GM21576 (cell line): ENCODE data around the gene EML5.
"Not testable (repeated sequence)": the region's sequence is repeated elsewhere in the genome, so short reads cannot be mapped to it uniquely, and the experiment has no call there.

Source experiments
- ATAC-seq: cut with Tn5 transposase; IDR thresholded peaks from one replicate; pipeline ENCODE4 v1.9.1; 2021; ENCODE audit warnings: mild to moderate bottlenecking, moderate library complexity; ENCODE audit not compliant: unreplicated experiment

EML5 gene

DNA sequence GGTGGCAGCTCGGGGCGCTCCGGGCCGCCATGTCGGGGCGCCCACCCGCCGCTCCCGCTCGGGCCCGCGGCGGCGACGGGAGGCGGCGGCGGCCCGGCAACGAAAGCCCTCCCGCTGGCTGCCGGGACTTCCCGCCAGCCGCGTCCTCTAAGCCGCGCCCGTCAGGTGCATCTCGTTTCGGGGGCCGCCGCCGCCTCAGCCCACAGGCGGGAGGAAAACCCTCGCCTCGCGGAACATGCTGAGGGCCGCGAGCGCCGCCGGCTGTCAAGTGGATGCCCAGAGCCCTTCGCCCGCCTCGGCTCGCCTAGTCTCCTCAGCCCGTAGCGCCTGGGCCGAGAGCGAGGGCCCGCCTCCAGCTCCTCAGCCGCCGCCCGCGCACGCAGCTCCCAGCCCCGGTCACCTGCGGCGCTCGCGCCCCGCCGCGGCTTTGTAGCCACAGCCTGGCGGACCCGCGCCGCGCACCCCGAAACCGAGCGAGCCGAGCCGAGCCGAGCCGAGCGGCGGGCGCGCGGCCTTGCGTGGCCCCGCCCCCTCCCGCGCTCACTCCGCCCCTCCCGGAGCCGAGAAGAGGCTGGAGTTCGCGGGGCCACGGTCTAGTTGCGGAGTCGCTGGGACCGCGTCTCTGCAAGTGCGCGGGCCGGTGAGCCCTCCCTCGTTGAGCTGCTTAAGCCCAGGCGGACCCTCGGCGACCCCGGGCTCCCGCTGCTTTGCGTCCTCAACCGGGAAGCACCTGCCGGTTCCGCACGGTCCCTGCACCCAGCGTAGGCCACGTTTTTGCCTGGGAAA is at the start of gene EML5:
Gene EML5 (minus strand): TSS at position 481 of the 786 bp plus-strand sequence. CDS start 450 bp downstream, at position 31.
- peak; percentile 84 for ATAC-seq

DNA sequence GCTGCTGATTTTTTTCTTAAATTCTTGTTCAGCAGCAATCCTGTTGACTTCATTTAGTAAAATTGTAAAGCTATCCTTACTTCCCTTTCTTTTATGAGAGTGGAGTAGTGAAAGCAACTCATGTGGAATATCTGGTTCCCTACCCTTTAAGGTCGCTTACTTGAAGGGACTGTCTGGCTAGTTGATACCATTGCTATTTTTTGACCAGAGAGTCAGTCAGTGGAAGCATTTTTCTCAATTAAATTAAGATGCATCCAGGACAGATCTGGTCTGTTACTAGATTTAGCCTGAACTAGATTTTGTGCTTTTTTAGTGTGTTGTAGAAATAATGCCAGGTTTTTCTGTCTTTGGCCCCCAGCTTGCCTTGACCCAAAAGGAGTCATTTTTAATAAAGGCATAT is 49.7 kb upstream of the EML5 start:
- ATAC-seq: no peak

DNA sequence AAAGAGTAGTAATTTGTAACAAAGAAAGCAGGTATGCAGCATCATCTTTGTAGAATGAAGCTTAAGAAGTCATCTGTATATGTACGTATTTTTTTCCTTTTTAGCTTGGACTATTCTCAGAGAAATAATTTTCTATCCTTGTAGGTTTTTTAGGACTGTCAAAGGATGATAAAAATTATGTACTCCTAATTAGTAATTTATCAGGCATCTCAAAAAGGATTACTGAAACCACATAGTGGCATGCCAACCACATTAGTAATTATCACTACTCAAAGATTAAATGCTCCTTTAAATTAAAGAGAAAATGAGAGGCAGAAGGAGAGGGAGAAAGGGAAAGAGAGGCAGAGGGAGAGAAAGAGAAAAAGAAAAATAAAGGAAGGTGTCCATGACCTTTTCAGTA is 49.0 kb upstream of the EML5 start:
- no peak for ATAC-seq

DNA sequence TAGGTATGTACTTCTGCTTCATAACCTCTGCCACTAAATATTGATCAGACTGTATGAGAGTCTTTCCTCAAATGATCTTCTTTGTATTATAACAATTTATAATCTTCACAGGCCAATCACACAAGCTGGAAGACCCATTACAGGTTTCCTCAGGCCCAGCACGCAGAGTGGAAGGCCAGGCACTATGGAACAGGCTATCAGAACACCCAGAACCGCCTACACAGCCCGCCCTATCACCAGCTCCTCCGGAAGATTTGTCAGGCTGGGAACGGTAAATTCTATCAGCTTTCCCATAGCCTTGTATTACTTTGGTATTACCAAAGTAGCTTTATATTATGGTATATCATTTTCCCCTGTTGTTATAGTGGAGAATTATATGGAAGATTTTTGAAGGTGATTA is 48.2 kb upstream of the EML5 start:
- no peak for ATAC-seq

DNA sequence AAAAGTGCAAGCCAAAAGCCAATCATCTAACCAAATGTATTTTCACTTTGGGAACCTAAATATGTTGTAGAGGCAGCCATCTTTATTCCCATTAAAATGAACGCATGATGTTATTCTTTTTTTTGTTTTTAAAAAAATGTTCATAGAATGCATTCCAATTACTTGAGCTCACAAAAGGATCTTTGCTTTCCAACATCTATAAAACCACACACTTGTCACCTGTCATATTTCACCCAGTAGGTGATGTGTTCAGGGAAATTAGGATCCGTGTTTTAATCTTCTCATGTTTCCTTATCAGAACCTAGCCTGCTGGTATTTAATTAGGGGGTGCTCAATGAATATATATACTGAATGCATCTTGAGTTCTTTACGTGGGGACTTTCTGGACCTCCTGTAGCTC is 45.3 kb upstream of the EML5 start:
- no peak for ATAC-seq

DNA sequence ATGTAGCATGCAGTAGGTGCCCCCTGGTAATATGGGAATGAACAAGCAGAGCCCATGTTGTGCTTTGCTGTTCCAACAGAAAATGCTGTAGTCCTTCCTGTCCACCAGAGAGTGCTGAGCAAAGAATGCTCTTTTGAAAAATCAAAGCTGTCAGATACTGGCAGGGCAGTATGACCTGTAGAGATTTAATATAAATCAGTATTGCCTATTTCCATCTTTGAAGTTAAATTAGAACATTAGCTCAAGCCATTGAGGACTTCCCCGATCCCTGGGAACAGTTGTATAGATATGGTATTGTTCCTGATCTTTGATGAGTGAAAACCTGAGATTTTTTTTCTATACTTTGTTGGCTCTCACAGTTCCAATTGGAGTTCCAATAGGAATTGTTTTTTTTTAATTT is 44.7 kb upstream of the EML5 start:
- ATAC-seq: no peak

DNA sequence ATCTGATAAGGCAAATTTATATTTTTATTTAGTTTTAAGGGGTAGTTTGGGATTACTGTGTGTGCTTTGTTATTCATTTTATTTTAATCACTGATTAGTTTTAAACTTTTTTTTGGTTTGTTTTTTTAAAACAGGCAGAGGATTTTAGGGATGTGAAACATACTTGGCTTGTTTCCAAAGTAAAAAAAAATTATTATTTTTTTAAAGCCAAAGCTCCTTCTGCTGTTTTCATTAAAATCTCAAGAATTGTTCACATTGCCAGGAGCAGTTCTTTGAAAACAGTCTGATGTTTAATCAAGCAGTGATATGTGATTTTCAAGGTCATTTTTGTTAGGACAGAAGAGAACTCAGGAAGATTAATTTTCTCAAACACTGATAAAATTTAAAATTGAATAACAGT is 42.9 kb upstream of the EML5 start:
- no peak for ATAC-seq

DNA sequence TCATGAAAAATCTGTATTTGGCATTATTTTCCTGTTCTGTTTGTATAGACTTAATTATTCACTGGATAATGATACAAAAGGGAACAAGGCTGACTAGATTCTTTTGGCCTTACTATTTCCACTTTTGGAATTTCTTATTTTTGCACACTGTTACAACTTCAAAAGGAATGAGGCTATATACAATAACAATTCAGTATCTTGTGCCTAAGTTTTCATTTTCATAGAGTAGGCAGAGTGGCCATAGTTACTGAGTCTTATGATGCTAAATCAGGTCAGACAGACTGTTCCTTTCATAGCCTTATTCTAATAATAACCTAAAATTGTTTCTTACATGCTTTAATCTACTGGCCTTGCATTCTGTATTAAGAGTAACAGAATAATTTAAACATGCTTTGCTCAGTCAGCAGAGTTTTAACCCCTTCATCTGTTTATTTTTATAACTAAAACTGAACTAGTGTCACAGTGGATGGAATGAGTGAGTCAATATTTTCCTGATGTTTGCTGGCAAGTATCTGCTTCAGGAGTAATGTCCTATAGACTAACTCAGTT is 42.2 kb upstream of the EML5 start:
- ATAC-seq: no peak

DNA sequence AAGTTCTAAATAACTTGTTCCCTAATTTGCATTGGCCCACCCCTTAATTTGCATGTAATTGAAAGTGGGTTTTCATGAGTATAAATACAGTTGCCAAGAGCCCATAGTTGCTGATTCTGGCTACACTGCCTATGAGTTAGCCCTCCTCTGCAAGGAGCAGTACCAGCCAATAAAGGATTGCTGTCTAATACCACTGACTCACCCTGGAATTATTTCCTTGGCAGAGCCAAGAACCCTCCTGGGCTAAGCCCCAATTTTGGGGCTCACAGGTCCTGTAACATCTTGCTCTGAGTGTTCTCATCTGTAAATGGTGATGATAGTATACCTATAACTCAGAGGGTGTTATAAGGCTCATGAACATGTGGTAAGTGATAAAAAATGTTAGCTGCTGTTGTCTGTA is 38.5 kb upstream of the EML5 start:
- ATAC-seq: no peak

DNA sequence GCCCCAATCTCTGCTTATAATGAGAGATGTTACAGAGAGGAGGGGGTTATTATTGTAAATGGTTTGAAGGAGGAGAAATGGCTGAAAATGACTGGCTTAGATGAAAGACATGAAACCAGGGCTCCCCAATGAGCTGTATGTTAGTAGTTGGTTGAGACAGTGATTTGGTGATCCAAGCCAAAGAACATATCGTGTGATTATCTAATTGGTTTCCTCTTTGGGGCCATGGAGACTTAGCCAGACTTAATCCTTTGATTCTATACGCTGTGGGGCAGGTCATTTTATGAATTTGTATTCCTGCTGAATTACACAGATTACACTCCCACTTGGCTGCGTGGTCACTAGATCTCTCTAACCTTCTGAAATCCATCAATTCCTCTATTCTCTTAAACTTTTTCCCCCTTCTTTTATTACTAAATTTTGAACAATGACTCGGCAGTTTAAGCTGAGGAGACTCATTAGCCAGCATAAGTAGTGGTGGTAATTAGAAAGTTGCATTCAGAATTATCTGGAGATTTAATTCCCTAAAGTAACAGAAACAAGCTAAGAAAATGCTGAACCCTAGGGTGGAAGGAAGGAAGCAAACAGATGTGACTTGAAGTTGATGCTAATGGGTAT is 37.0 kb upstream of the EML5 start:
- ATAC-seq: no peak

DNA sequence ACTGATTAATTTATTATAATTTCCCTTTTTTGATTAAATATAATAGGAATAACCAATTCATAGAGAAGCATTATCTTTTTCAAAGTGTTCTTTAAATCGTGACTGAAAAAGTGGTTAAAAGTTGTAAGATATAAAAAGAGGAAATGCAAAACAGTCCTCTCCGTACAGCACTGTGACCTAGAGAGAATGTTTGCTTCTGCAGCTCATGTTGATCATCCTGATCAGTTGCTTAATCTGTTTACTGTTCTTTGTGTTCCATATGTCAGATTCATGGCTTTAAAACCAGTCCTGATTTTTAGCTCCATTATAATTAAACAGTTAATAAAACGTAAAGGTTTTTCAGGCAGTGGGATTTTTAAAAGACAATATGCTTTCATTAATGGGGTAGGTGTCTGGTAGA is 36.4 kb upstream of the EML5 start:
- ATAC-seq: no peak

DNA sequence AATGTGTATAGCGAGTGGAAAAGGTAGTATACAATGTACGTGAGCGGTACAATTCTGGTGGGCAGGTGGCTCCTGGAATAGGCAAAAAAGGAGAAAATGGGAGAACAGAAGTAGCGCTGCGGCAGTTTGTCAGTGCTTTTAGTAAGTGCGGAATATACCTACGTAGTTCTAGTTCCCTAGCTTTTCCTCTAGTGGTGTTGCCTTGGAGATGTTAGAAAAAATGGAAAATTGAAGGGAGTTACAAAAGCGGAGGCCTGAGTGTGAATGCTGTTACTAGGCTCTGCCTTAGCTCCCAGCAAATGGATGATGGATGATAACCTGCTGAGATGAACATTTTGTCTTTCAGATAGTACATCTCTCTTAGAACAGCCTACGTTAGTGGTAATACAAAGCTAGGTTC is 32.8 kb upstream of the EML5 start:
- no peak for ATAC-seq

DNA sequence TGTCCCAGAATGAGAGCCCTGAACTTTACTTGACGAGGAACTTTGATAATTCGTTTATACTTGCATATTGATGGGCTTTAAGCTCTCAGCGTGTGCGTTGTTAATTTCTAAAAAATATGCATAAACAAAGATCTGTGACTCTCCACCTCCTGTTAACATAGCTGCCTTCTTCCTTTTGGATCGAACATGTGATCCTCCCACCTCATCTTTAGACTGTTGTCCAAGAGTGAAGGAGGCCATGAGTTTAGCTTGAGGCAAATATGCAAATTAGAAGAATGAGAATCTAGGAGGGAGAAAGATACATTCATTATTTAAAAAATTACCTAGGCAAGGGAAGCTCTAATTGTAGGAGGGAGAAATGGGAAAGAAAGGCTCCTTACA is 32.3 kb upstream of the EML5 start:
- no peak for ATAC-seq

DNA sequence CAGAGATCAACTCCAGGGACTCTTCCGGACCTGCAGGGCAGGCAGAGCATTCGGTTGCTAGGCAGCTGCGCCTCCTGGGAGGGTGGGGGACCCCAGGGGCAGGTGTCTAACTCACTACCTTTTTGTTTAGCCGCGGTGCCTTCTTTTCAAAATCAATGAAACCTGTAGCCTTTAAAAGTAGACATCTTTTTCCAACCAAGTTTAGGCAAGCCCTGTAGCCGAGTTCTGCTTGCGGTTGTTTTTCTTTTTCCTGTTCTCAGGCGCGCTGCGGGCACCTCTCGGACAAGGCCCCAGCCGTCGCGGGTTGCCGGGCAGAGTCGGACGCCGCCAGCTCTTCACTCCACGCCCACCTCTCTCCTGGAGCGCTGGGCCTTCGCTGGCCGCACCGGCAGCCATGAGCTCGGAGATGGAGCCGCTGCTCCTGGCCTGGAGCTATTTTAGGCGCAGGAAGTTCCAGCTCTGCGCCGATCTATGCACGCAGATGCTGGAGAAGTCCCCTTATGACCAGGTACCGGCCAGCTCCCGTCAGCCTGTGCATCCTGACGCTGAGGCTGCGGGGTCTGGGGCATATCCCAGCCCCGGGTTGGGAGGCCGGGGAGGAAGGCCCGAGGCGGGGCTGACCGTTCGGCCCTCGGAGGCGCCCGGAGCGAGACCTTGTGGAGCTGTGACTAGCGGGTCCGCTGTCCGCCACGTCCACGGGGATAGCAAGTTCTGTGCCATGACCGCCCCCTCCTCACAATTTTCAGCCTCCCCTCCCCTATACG is 31.7 kb upstream of the EML5 start, which contains the start of gene TTC8:
Gene TTC8 (plus strand): TSS at position 338 of the 764 bp plus-strand sequence. CDS start 57 bp downstream, at position 395.
- peak; percentile 99 for ATAC-seq

DNA sequence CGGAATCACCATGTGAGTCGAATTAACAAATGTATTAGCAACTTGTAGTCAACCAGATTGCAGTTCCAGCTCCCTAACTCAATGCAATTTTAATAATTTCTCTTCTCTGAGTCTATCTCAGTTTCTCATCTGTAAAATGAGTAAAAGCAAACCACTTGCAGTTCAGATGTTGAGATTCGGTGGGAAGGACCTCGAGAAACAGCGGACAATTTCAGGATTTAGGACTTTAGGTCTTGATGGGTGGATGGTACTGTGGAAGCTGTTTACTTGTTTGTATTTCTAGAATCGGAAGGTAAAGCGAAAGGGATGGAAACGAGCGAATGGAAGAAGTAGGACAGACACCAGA is 31.2 kb upstream of the EML5 start:
- peak; percentile 6 for ATAC-seq

DNA sequence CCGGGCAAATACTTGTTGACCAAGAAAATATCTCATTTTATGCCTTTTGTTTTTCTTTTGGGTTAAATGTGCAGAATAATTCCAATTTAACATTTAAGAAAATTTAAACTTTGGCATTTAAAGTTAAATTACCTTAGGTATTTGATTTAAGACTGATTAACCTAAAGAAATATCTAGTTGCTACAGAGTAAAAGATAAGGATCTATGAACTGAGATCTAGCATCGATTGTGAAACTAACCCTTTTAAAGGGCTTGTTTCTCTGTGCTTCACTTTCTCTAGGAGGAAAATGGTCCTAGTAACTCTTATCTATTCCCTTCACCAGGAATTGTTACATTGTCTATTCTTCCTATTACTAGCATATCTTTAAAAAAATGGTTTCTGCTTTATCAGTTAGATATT is 29.1 kb upstream of the EML5 start:
- no peak for ATAC-seq

DNA sequence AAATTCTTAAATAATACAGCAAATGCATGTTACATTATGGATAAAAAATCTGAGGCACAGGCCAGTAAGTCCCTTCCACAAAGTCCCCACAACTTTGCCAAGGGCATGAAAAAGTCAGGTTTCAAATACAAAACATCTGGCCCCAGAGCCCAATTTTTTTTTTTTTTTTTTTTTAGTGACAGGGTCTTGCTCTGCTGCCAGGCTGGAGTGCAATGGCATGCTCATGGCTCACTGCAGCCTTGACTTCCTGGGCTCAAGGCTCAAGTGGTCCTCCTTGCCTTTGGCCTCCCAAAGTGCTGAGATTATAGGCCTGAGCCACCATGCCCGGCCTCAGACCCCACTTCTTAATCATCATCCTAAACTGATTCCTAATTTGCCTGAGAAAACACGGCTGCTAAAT is 28.6 kb upstream of the EML5 start:
- no peak for ATAC-seq

DNA sequence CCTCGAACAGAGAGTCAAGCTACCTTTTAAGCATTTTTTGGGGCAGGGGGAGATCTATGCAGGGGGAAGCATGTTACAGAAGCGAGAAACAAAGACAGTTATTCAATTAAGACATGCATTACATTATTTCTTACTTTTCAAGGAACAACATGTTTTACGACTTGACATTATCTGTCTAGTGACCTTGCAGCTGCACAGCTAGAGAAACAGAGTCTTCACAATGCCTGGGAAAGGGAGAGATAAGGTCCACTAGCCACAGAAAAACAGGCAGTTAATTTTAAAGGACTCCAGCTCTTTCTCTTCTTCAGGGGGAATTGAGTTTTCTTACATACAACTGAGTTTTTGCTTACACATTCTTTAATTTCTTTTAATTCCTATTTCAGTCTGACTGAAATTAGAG is 26.9 kb upstream of the EML5 start:
- not testable (repeated sequence) for ATAC-seq

DNA sequence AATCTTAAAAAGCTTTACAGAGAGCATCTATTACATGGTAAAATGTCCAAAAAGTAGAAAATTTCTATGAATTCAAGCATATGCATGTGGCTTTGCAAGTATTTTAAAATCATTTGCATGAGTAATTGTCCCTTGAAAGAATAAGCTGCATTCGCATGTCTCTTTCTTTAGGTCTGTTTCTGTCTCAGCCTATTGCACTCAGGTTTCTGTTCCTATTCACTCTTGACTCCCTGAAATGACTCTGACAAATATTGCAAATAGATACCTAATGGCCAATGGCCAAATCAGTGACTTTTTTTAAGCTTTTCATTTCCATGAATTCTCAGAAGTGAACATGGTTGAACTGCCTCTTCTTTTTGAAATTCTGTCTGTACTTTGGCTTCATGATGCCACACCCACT is 25.3 kb upstream of the EML5 start:
- peak; percentile 58 for ATAC-seq

DNA sequence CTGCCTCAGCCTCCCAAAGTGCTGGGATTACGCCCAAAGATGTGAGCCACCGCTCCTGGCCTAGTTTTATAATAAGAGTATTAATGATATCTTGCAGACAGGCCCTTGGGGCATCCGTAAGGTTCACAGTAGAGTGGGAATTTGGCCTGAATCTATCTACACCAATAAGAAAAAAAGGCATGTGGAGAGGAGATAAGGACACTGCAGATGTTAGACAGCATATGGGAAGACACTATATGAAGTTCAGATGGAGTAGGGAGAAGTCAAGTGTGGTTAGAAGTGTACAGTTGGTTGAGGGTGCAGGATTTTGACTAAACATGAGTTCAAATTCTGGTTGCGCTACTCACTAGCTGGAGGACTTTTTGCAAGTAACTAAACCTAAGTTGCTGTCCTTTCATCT is 23.2 kb upstream of the EML5 start:
- ATAC-seq: no peak

DNA sequence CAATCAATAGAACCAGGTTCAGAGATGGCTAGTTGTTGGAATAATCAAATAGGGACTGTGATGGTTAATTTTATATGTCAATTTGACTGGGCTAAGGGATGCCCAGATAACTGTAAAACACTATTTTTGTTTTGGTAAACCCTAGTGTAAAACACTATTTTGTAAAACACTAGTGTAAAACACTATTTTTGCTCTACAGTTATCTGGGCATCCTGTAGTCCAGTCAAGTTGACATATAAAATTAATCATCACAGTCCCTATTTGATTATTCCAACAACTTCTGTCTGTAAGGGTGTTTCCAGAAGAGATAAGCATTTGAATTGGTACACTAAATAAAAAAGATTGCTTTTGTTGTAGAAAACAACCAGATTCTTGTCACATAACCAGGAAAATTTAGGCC is 15.6 kb upstream of the EML5 start:
- no peak for ATAC-seq

DNA sequence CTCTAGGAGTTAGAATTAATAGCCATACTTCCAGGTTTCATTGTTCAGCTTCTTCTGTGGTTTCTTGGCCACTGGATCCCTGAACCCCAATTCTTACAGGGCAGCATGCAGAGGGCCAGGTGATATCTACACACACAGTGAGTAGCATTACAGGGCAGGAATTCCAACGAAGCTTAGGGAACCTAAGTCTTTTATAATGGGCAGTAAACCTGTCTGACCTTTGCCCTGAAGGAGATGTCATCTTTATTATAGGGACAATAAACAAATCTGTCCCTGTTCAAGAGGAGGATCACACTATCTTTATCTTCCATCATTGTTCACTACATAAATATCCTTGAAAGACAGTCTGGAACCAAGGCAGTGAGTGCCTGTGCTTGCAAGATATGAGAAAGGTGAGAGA is 11.7 kb upstream of the EML5 start:
- ATAC-seq: no peak
